HepG2 (cell line): ENCODE measurements around the gene SLC5A6. TPM values are rescaled to one million over a fixed set of nuclear protein-coding genes. Genes with fewer than 3 reads are reported as not detected.

Experiments
- CREBL2 ChIP-seq: sonication (generic); formaldehyde crosslinking; IDR thresholded peaks from 2 replicates; pipeline ENCODE4 v1.8.1; 2023; ENCODE audit warnings: missing genetic modification reagents, mild to moderate bottlenecking, borderline replicate concordance
- GPN1 ChIP-seq: sonication (generic); formaldehyde crosslinking; IDR thresholded peaks from 2 replicates; pipeline ENCODE4 v1.5.1; 2020; ENCODE audit warnings: missing genetic modification reagents, borderline replicate concordance
- HNF1A ChIP-seq, 2 experiments: sonication (generic) in 1 of 2; formaldehyde crosslinking in 1 of 2; IDR thresholded peaks; 2 replicates each; pipeline versions ENCODE4 v1.4.0 to v1.6.1; 2016 to 2020; ENCODE audit warnings: borderline replicate concordance in 1 of 2, low read depth in 1 of 2, mild to moderate bottlenecking in 1 of 2, missing genetic modification reagents in 1 of 2
- MTF1 ChIP-seq: sonication (generic); formaldehyde crosslinking; IDR thresholded peaks from 2 replicates; pipeline ENCODE4 v1.5.0; 2020; ENCODE audit warnings: missing genetic modification reagents
- SALL1 ChIP-seq: sonication (generic); formaldehyde crosslinking; IDR thresholded peaks from 2 replicates; pipeline ENCODE4 v1.8.0; 2022; ENCODE audit warnings: mild to moderate bottlenecking, missing genetic modification reagents
- SMC3 ChIP-seq: IDR thresholded peaks from 2 replicates; pipeline ENCODE4 v1.6.1; 2011; ENCODE audit warnings: low read length, improper control_type of control experiment
- SP4 ChIP-seq: sonication (generic); formaldehyde crosslinking; IDR thresholded peaks from 2 replicates; pipeline ENCODE4 v1.8.1; 2023; ENCODE audit warnings: mild to moderate bottlenecking, missing genetic modification reagents
- ZNF432 ChIP-seq: sonication (generic); formaldehyde crosslinking; IDR thresholded peaks from 2 replicates; pipeline ENCODE4 v1.5.0; 2020; ENCODE audit warnings: missing genetic modification reagents, mild to moderate bottlenecking, borderline replicate concordance
- ZNF609 ChIP-seq: sonication (generic); formaldehyde crosslinking; IDR thresholded peaks from 2 replicates; pipeline ENCODE4 v1.4.0; 2020; ENCODE audit warnings: mild to moderate bottlenecking, missing genetic modification reagents, borderline replicate concordance
- polyA plus RNA-seq, 8 experiments: library from polyadenylated mRNA; depleted of rRNA in 3 of 8; stranded (reverse) in 7 of 8; unstranded in 1 of 8; fragments of >200 nt; fragmentation: Illumina TruSeq in 4 of 8; extraction: Trizol in 4 of 8; gene quantifications; 2 replicates each; pipeline versions ENCODE4 v1.2.1 to v1.2.3, GENCODE V29; 2011 to 2016; ENCODE audit warnings: low read depth in 4 of 8, missing spikeins in 1 of 8, mixed read lengths in 1 of 8; ENCODE audit not compliant: insufficient read depth in 1 of 8
- total RNA-seq, 5 experiments: library from RNA; depleted of rRNA; stranded (reverse); fragments of >200 nt; fragmentation: Illumina TruSeq; extraction: Trizol; gene quantifications; 2 replicates each; pipeline ENCODE4 v1.2.3, GENCODE V29; 2016; ENCODE audit warnings: low read depth in 1 of 5
- TF ChIP-seq, protein P1 (sequence below): IDR thresholded peaks from 2 replicates; pipeline ENCODE4 v1.6.1; 2012; ENCODE audit warnings: low read depth, low read length, improper control_type of control experiment
- TF ChIP-seq, protein P2 (sequence below): sonication (generic); formaldehyde crosslinking; IDR thresholded peaks from 2 replicates; pipeline ENCODE4 v1.4.0; 2020; ENCODE audit warnings: mild to moderate bottlenecking, missing genetic modification reagents
- TF ChIP-seq, protein P3 (sequence below): sonication (generic); formaldehyde crosslinking; IDR thresholded peaks from 2 replicates; pipeline ENCODE4 v1.4.0; 2020; ENCODE audit warnings: missing genetic modification reagents, mild to moderate bottlenecking, borderline replicate concordance

SLC5A6 gene
- total and polyA plus RNA-seq, 2 of the 13 experiments (the other 11 are each of a cell fraction or from before 2014, with no cell fraction given) = 135 to 417 TPM

- TF ChIP-seq HNF1A (IDR thresholded peaks at IDR 0.05; ENCODE audit: low read depth) (peak; percentile 85), HNF1A (CRISPR knock-in tag; IDR thresholded peaks at IDR 0.05; ENCODE audit: borderline replicate concordance) (peak; percentile 44; the same call in 1 of the 2 replicates), CREBL2 (CRISPR knock-in tag) (no peak), ZNF609 (peak; percentile 62; the same call in 1 of the 2 replicates), ZNF432 (CRISPR knock-in tag) (no peak), SMC3 (peak; percentile 13; the same call in 1 of the 2 replicates), SALL1 (CRISPR knock-in tag) (peak; percentile 14; the same call in 1 of the 2 replicates), GPN1 (CRISPR knock-in tag) (no peak), MTF1 (CRISPR knock-in tag) (no peak), SP4 (CRISPR knock-in tag) (0 out of 2 replicates have a peak, but pooled peaks have one; percentile 28)
- TF ChIP-seq, protein P1, sequence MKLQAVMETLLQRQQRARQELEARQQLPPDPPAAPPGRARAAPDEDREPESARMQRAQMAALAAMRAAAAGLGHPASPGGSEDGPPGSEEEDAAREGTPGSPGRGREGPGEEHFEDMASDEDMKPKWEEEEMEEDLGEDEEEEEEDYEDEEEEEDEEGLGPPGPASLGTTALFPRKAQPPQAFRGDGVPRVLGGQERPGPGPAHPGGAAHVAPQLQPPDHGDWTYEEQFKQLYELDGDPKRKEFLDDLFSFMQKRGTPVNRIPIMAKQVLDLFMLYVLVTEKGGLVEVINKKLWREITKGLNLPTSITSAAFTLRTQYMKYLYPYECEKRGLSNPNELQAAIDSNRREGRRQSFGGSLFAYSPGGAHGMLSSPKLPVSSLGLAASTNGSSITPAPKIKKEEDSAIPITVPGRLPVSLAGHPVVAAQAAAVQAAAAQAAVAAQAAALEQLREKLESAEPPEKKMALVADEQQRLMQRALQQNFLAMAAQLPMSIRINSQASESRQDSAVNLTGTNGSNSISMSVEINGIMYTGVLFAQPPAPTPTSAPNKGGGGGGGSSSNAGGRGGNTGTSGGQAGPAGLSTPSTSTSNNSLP = peak; percentile 68
- TF ChIP-seq, protein P2, sequence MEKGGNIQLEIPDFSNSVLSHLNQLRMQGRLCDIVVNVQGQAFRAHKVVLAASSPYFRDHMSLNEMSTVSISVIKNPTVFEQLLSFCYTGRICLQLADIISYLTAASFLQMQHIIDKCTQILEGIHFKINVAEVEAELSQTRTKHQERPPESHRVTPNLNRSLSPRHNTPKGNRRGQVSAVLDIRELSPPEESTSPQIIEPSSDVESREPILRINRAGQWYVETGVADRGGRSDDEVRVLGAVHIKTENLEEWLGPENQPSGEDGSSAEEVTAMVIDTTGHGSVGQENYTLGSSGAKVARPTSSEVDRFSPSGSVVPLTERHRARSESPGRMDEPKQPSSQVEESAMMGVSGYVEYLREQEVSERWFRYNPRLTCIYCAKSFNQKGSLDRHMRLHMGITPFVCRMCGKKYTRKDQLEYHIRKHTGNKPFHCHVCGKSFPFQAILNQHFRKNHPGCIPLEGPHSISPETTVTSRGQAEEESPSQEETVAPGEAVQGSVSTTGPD = 0 out of 2 replicates have a peak, but pooled peaks have one; percentile 6
- TF ChIP-seq, protein P3, sequence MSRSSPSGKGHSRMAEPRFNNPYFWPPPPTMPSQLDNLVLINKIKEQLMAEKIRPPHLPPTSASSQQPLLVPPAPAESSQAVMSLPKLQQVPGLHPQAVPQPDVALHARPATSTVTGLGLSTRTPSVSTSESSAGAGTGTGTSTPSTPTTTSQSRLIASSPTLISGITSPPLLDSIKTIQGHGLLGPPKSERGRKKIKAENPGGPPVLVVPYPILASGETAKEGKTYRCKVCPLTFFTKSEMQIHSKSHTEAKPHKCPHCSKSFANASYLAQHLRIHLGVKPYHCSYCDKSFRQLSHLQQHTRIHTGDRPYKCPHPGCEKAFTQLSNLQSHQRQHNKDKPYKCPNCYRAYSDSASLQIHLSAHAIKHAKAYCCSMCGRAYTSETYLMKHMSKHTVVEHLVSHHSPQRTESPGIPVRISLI (CRISPR knock-in tag) = peak; percentile 69; the same call in 1 of the 2 replicates
Measured at GRCh38 chr2:27194538-27195354, 17.3 kb downstream of the SLC5A6 start (continued).
